ENCODE data around the gene DSCAM. TPM values are rescaled to one million over a fixed set of nuclear protein-coding genes. Genes with fewer than 3 reads are reported as not detected.

The DSCAM gene
- total and polyA plus RNA-seq, 2 experiments from 2014 or later = 0.07 TPM; not detected in 1

- H3K9me2 ChIP-seq (ENCODE audit: insufficient read depth) = no peaks in the 10 kb centered on the region
- no peak overlapping the region for H3K4me3 Mint-ChIP-seq
- peaks cover 2% of the 10 kb centered on the region; the same call in 2 of the 3 replicates for H3K36me3 Mint-ChIP-seq (ENCODE audit: low read depth)
Measured at GRCh38 chr21:40337981-40338380, 509.0 kb downstream of the DSCAM start.

More at GRCh38 chr21:40337981-40338380, 509.0 kb downstream of the DSCAM start:
- peaks cover 9% of the 10 kb centered on the region; the same call in 1 of the 3 replicates for H3K4me1 Mint-ChIP-seq
- Histone ChIP-seq H3K4me3 (no peak overlapping the region), H3K27me3 (ENCODE audit: insufficient read depth) (no peaks in the 10 kb centered on the region), H4K20me1 (replicated peaks; ENCODE audit: insufficient read depth) (no peaks in the 10 kb centered on the region), H3K4me2 (no peak overlapping the region), H3K4me1 (ENCODE audit: insufficient read depth) (peaks cover 3% of the 10 kb centered on the region; the same call in 1 of the 2 replicates), H3K79me2 (replicated peaks; ENCODE audit: insufficient read depth) (no peaks in the 10 kb centered on the region), H3F3A (replicated peaks; ENCODE audit: low read depth) (no peaks in the 10 kb centered on the region), H3K27ac (ENCODE audit: low read depth) (no peak overlapping the region), H2AFZ (no peak overlapping the region), H3K36me3 (ENCODE audit: insufficient read depth) (no peaks in the 10 kb centered on the region; the same call in 1 of the 2 replicates)
- no peak for ATAC-seq
- DNase-seq (ENCODE audit: low spot score) = no peak
- peaks cover 53% of the 10 kb centered on the region for H3K9me3 Mint-ChIP-seq
- H3K27ac Mint-ChIP-seq = no peak overlapping the region
- TF ChIP-seq ZNF114 (CRISPR knock-in tag; IDR thresholded peaks at IDR 0.05) (no peak), EZH2 (IDR thresholded peaks at IDR 0.05; ENCODE audit: low read depth, unreplicated experiment) (no peak), CREB1 (CRISPR knock-in tag; IDR thresholded peaks at IDR 0.05; ENCODE audit: low read depth) (no peak), ZNF462 (CRISPR knock-in tag; IDR thresholded peaks at IDR 0.05) (no peak), POLR2AphosphoS5 (IDR thresholded peaks at IDR 0.05; ENCODE audit: low read depth) (no peak), NANOG (IDR thresholded peaks at IDR 0.05; ENCODE audit: borderline replicate concordance) (no peak), JUNB (IDR thresholded peaks at IDR 0.05; ENCODE audit: unreplicated experiment) (no peak), REST (IDR thresholded peaks at IDR 0.05; ENCODE audit: unreplicated experiment) (no peak), ZNF331 (CRISPR knock-in tag; IDR thresholded peaks at IDR 0.05; ENCODE audit: low read depth) (no peak), STAT1 (IDR thresholded peaks at IDR 0.05; ENCODE audit: unreplicated experiment) (no peak), EZH2phosphoT487 (IDR thresholded peaks at IDR 0.05; ENCODE audit: unreplicated experiment) (no peak), ETS1 (IDR thresholded peaks at IDR 0.05) (no peak)
- TF ChIP-seq, protein P1, sequence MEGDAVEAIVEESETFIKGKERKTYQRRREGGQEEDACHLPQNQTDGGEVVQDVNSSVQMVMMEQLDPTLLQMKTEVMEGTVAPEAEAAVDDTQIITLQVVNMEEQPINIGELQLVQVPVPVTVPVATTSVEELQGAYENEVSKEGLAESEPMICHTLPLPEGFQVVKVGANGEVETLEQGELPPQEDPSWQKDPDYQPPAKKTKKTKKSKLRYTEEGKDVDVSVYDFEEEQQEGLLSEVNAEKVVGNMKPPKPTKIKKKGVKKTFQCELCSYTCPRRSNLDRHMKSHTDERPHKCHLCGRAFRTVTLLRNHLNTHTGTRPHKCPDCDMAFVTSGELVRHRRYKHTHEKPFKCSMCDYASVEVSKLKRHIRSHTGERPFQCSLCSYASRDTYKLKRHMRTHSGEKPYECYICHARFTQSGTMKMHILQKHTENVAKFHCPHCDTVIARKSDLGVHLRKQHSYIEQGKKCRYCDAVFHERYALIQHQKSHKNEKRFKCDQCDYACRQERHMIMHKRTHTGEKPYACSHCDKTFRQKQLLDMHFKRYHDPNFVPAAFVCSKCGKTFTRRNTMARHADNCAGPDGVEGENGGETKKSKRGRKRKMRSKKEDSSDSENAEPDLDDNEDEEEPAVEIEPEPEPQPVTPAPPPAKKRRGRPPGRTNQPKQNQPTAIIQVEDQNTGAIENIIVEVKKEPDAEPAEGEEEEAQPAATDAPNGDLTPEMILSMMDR (conservative IDR thresholded peaks at IDR 0.05; ENCODE audit: low read depth in 2 of 2) = no peak
- peaks cover 8% of the 10 kb centered on the region for H3K27me3 Mint-ChIP-seq (ENCODE audit: insufficient read depth, low read depth, poor library complexity)

Data from GM23338 (cell line).